Bronchial epithelial cell (primary cell): Measurements from ENCODE around the gene ADAMTS17. TPM values are rescaled to one million over a fixed set of nuclear protein-coding genes. Genes with fewer than 3 reads are reported as not detected.
"Not testable (repeated sequence)": the region's sequence is repeated elsewhere in the genome, so short reads cannot be mapped to it uniquely, and the experiment has no call there.

ENCODE experiments used
- DNase-seq: peaks from one replicate; pipeline ENCODE4 v3.0.0-alpha.2; 2010; ENCODE audit warnings: low read depth
- FAIRE-seq: peaks from 2 replicates; lab custom pipeline; 2011; peaks lifted over from hg19 to GRCh38; lab: Jason Lieb, UNC
- H3K27me3 ChIP-seq: 2 replicates; pipeline ENCODE4 v1.5.1; 2011; ENCODE audit warnings: low read length; ENCODE audit not compliant: control insufficient read depth, insufficient read depth
- H3K36me3 ChIP-seq: 2 replicates; pipeline ENCODE4 v1.5.1; 2011; ENCODE audit warnings: low read length; ENCODE audit not compliant: control insufficient read depth, insufficient read depth
- H3K4me3 ChIP-seq: 2 replicates; pipeline ENCODE4 v1.5.1; 2011; ENCODE audit warnings: mild to moderate bottlenecking, low read depth, low read length, control low read depth
- CTCF ChIP-seq: IDR thresholded peaks from 2 replicates; pipeline ENCODE4 v1.5.1; 2011; ENCODE audit warnings: mild to moderate bottlenecking, moderate library complexity, low read length, control low read depth, inconsistent platforms; ENCODE audit not compliant: insufficient read depth, severe bottlenecking
- total RNA-seq: library from RNA; depleted of rRNA; stranded (reverse); fragments of >200 nt; gene quantifications from 2 replicates; pipeline ENCODE4 v1.2.1, GENCODE V29; 2014

ADAMTS17 gene
- total RNA-seq, 1 donor from 2014 or later: 1.1 TPM

GRCh38 chr15:100078511-100079220 is 263.1 kb downstream of the ADAMTS17 start:
- H3K4me3 ChIP-seq: no peak overlapping the region
- no peak for FAIRE-seq
- no peaks in the 10 kb centered on the region for H3K36me3 ChIP-seq
- DNase-seq: peak; percentile 86
- no peak for TF ChIP-seq CTCF
- no peaks in the 10 kb centered on the region for H3K27me3 ChIP-seq

- no peak for DNase-seq
- no peak for FAIRE-seq
- TF ChIP-seq CTCF: no peak
- no peaks in the 10 kb centered on the region for H3K36me3 ChIP-seq
- H3K27me3 ChIP-seq: no peaks in the 10 kb centered on the region
- no peak overlapping the region for H3K4me3 ChIP-seq
Observed at GRCh38 chr15:100075229-100075628, 266.5 kb downstream of the ADAMTS17 start.

GRCh38 chr15:100073982-100074381 is 267.8 kb downstream of the ADAMTS17 start:
- FAIRE-seq (no peak), DNase-seq (peak; percentile 76)
- Histone ChIP-seq H3K27me3 (no peaks in the 10 kb centered on the region), H3K36me3 (no peaks in the 10 kb centered on the region), H3K4me3 (no peak overlapping the region)
- no peak for TF ChIP-seq CTCF

GRCh38 chr15:100066521-100067280 is 275.1 kb downstream of the ADAMTS17 start:
- H3K4me3 ChIP-seq, H3K36me3 ChIP-seq, DNase-seq, FAIRE-seq, H3K27me3 ChIP-seq: not testable (repeated sequence)

GRCh38 chr15:100061944-100062343 is 279.8 kb downstream of the ADAMTS17 start:
- FAIRE-seq: no peak
- Histone ChIP-seq H3K27me3 (no peaks in the 10 kb centered on the region), H3K4me3 (no peak overlapping the region), H3K36me3 (no peaks in the 10 kb centered on the region)
- no peak for TF ChIP-seq CTCF
- no peak for DNase-seq

- Histone ChIP-seq H3K36me3 (no peaks in the 10 kb centered on the region), H3K27me3 (no peaks in the 10 kb centered on the region), H3K4me3 (no peak overlapping the region)
- no peak for TF ChIP-seq CTCF
- no peak for FAIRE-seq
- peak; percentile 88 for DNase-seq
Observed at GRCh38 chr15:100060276-100060926, 281.4 kb downstream of the ADAMTS17 start.
